Muscle of leg (tissue), 11 donors: ENCODE results near the gene ZNF365. TPM values are rescaled to one million over a fixed set of nuclear protein-coding genes. Genes with fewer than 3 reads are reported as not detected.
"Not testable (repeated sequence)": the region's sequence is repeated elsewhere in the genome, so short reads cannot be mapped to it uniquely, and the experiment has no call there.

Experiments
- DNase-seq: peaks from one replicate; pipeline ENCODE4 v3.0.0; 2013
- H3K27ac ChIP-seq: one replicate; pipeline ENCODE4 v1.5.1; 2013; ENCODE audit warnings: mild to moderate bottlenecking, low read length, control low read depth
- H3K27me3 ChIP-seq: one replicate; pipeline ENCODE4 v1.6.1; 2013; ENCODE audit warnings: low read length; ENCODE audit not compliant: control insufficient read depth, insufficient read depth
- H3K36me3 ChIP-seq: one replicate; pipeline ENCODE4 v1.6.1; 2013; ENCODE audit warnings: low read length; ENCODE audit not compliant: control insufficient read depth, insufficient read depth
- H3K4me1 ChIP-seq: one replicate; pipeline ENCODE4 v1.6.1; 2013; ENCODE audit warnings: low read length; ENCODE audit not compliant: control insufficient read depth, insufficient read depth
- H3K4me3 ChIP-seq: one replicate; pipeline ENCODE4 v1.5.1; 2013; ENCODE audit warnings: low read length, control low read depth
- H3K9me3 ChIP-seq: replicated peaks from 2 replicates; pipeline ENCODE4 v1.6.1; 2013; ENCODE audit warnings: low read depth, low read length; ENCODE audit not compliant: control insufficient read depth
- WGBS: methylation state at CpG from one replicate; pipeline ENCODE4 v1.1.5; 2013; ENCODE audit warnings: missing lambda C conversion rate; ENCODE audit not compliant: insufficient coverage; 5-methylcytosine and 5-hydroxymethylcytosine counted together
- polyA plus RNA-seq, 8 donors: library from polyadenylated mRNA; unstranded; fragments of 120-200 nt; gene quantifications; one replicate each; pipeline versions ENCODE4 v1.2.1 to v1.2.3, GENCODE V29; 2013; ENCODE audit warnings: inconsistent platforms in 1 of 8, low replicate concordance in 1 of 8; ENCODE audit not compliant: insufficient read length in 8 of 8, insufficient read depth in 1 of 8
- total RNA-seq: library from RNA; stranded (reverse); fragments of 120-200 nt; gene quantifications from one replicate; pipeline ENCODE4 v1.2.4, GENCODE V29; 2013

The ZNF365 gene
- total and polyA plus RNA-seq, 9 donors, result 0.05 to 0.30 (median 0.17) TPM

DNA sequence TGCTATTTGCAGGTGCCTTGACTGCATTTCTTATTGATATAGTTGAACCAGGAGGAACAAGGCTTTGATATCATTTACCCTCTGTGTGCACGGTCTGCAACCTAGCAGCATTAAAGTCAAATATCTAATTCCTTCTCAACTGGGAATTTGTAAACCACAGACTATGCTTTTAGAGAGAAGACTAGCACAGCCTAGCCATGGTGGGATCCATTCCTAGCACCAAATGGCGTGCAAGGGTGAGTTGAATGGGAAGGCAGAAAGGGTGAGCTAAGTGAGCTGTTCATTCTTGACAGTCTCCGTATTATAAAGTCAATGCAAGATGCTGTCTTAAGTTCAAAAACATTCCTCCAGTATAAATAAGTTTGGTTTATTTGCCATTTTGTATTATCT is 2.9 kb downstream of the ZNF365 start:
- H3K27me3 ChIP-seq, result peaks cover 15% of the 10 kb centered on the region
- no peak for DNase-seq
- H3K27ac ChIP-seq, result no peak overlapping the region
- no peaks in the 10 kb centered on the region for H3K36me3 ChIP-seq
- WGBS, result 83% methylated on average over 1 of the region's 3 CpGs
- no peak overlapping the region for H3K4me3 ChIP-seq
- peaks cover 8% of the 10 kb centered on the region for H3K4me1 ChIP-seq
- no peaks in the 10 kb centered on the region for H3K9me3 ChIP-seq

DNA sequence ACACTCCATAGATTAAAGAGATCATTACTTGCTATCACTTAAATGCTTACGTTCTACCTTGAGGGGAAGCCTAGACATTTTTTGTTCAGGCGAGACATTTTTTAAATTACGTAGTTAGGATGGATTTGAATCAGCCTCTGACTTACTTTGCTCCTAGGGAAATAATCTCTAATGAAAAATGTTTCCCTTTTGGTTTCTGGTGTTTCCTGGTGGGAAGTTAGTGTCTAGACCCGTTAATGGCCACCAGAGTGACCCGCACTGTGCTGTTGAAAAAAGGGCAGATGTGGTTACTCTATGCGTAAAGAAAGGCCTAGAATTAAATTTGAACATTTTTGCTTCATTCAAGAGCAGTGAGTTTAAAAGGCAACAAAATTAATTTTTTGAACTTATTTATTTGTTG is 3.8 kb downstream of the ZNF365 start:
- WGBS, result 88% methylated on average over 3 of the region's 6 CpGs
- no peak overlapping the region for H3K4me3 ChIP-seq
- H3K4me1 ChIP-seq, result peaks cover 8% of the 10 kb centered on the region
- no peaks in the 10 kb centered on the region for H3K9me3 ChIP-seq
- H3K36me3 ChIP-seq, result no peaks in the 10 kb centered on the region
- no peak for DNase-seq
- H3K27me3 ChIP-seq, result peaks cover 15% of the 10 kb centered on the region
- H3K27ac ChIP-seq, result no peak overlapping the region

- not testable (repeated sequence) for H3K9me3 ChIP-seq, H3K36me3 ChIP-seq, DNase-seq, H3K4me3 ChIP-seq, H3K27ac ChIP-seq, H3K4me1 ChIP-seq
- WGBS, result 67% methylated on average over 1 of the region's 6 CpGs
- H3K27me3 ChIP-seq, result peaks cover 11% of the 10 kb centered on the region
These were observed 4.7 kb downstream of the ZNF365 start for GRCh38 chr10:62378877-62379276.

- WGBS, result 80% methylated on average over 2 of the region's 4 CpGs
- Histone ChIP-seq H3K9me3 (no peaks in the 10 kb centered on the region), H3K27ac (no peak overlapping the region), H3K4me1 (peaks cover 2% of the 10 kb centered on the region), H3K36me3 (no peaks in the 10 kb centered on the region), H3K4me3 (no peak overlapping the region), H3K27me3 (peaks cover 8% of the 10 kb centered on the region)
- DNase-seq, result no peak
These were observed 5.2 kb downstream of the ZNF365 start for GRCh38 chr10:62379394-62379793.

GRCh38 chr10:62380016-62380415 is 5.8 kb downstream of the ZNF365 start:
- no peaks in the 10 kb centered on the region for H3K9me3 ChIP-seq
- peaks cover 3% of the 10 kb centered on the region for H3K27me3 ChIP-seq
- DNase-seq, result no peak
- no CpG with 5 or more reads among the region's 1 CpG for WGBS
- H3K36me3 ChIP-seq, result no peaks in the 10 kb centered on the region
- H3K4me3 ChIP-seq, result no peak overlapping the region
- H3K4me1 ChIP-seq, result no peaks in the 10 kb centered on the region
- no peak overlapping the region for H3K27ac ChIP-seq

- 78% methylated on average over 5 of the region's 6 CpGs for WGBS
- DNase-seq, result peak; percentile 79
- H3K36me3 ChIP-seq, result no peaks in the 10 kb centered on the region
- no peak overlapping the region for H3K4me3 ChIP-seq
- H3K27me3 ChIP-seq, result peaks cover under 1% of the 10 kb centered on the region
- no peaks in the 10 kb centered on the region for H3K9me3 ChIP-seq
- H3K4me1 ChIP-seq, result no peaks in the 10 kb centered on the region
- no peak overlapping the region for H3K27ac ChIP-seq
These were observed 7.4 kb downstream of the ZNF365 start for GRCh38 chr10:62381385-62382102.

- no peak overlapping the region for H3K4me3 ChIP-seq
- no peak overlapping the region for H3K27ac ChIP-seq
These were observed 8.7 kb downstream of the ZNF365 start for GRCh38 chr10:62382831-62383230.

DNA sequence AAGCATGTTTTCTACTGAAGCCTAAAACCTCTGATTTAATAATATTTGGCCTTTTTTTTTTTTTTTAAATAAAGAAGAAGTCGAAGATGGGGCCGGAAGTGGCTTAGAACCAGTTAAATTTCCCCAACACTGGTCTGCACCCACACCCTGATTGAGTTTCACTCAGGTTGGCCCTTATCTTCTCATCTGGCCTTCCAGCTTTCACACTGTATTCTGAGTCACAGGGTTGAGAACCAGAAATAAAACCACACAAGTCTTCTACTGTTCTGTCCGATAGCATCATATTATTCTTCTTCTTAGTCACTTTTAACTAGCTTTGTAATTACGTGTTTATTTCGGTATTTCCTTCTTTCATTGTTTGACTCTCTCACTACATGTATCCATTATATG is 9.9 kb downstream of the ZNF365 start:
- H3K27ac ChIP-seq, result no peak overlapping the region
- H3K36me3 ChIP-seq, result no peaks in the 10 kb centered on the region
- no CpG with 5 or more reads among the region's 5 CpGs for WGBS
- H3K9me3 ChIP-seq, result no peaks in the 10 kb centered on the region
- H3K27me3 ChIP-seq, result no peaks in the 10 kb centered on the region
- H3K4me3 ChIP-seq, result no peak overlapping the region
- no peaks in the 10 kb centered on the region for H3K4me1 ChIP-seq
- DNase-seq, result no peak

More at GRCh38 chr10:62382831-62383230, 8.7 kb downstream of the ZNF365 start:
- H3K9me3 ChIP-seq, result no peaks in the 10 kb centered on the region
- DNase-seq, result no peak
- no peaks in the 10 kb centered on the region for H3K36me3 ChIP-seq
- WGBS, result 89% methylated on average over 1 of the region's 4 CpGs
- no peaks in the 10 kb centered on the region for H3K27me3 ChIP-seq
- no peaks in the 10 kb centered on the region for H3K4me1 ChIP-seq

GRCh38 chr10:62384447-62385081 is 10.4 kb downstream of the ZNF365 start:
- H3K36me3 ChIP-seq, result no peaks in the 10 kb centered on the region
- no peaks in the 10 kb centered on the region for H3K4me1 ChIP-seq
- H3K27me3 ChIP-seq, result no peaks in the 10 kb centered on the region
- H3K27ac ChIP-seq, result no peak overlapping the region
- no CpG with 5 or more reads among the region's 4 CpGs for whole genome bisulfite sequencing
- H3K4me3 ChIP-seq, result no peak overlapping the region
- no peak for DNase-seq
- H3K9me3 ChIP-seq, result no peaks in the 10 kb centered on the region

DNA sequence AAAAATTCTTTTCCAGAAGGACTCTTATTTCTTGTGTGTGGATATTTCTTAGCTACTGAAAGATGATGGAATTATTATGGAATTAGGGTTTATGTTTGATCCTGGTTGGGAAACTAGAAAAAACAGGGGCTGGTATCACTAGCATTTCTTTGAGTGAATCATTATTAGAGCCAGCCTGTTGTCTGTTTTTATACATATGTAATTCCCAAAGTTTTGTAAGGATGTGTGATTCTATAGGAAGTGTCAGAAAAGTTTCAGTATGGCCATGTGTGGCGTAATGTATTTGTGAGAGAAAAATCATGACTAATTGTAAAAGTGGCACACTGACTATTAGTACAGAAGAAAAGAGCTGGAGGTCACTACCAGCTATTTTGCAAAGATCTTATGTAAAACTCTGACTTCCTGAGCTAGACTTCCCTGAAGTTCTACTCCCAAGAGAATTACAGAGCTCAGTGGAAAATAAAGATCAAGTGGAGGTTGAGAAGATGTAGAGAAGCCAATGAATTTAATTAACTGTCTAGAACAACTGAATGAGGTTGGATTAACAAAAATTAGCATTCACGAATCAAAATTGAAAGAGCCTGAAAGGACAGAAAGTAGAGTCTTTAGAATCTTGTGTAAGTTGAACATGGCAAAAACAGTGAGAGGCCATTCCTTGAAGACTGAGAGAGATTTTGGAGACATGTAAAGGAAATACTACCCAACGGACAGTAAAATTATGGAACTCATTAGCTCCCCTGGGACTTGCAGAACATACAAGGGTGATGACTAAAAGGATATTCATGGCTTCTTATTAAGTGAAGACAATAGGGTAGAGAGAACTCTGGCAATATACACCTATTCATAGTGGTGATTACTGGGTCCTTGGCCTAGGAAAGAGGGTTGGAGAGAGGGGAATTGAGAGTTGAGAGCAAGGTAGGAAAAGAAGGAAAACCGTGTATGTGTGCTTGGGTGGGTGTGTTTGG is 12.5 kb downstream of the ZNF365 start:
- Histone ChIP-seq H3K36me3 (no peaks in the 10 kb centered on the region), H3K4me1 (no peaks in the 10 kb centered on the region), H3K4me3 (no peak overlapping the region), H3K9me3 (no peaks in the 10 kb centered on the region), H3K27me3 (no peaks in the 10 kb centered on the region), H3K27ac (no peak overlapping the region)
- DNase-seq, result peak; percentile 15
- 81% methylated on average over 2 of the region's 4 CpGs for WGBS
